ENCODE results near the gene STAC3.
"Not testable (repeated sequence)": the region's sequence is repeated elsewhere in the genome, so short reads cannot be mapped to it uniquely, and the experiment has no call there.

The STAC3 gene
- long read RNA-seq, donor 1: 0 reads
- long read RNA-seq, donor 2: 0 reads
- long read RNA-seq, donor 3, partial matches to known transcripts: 0 of 1 reads
- long read RNA-seq, donor 3, other reads (novel, unspliced or antisense): 0 of 1 reads
- long read RNA-seq, donor 4: 0 reads
- long read RNA-seq, donor 5: 0 reads
- long read RNA-seq, donor 6: 0 reads
- long read RNA-seq, donor 7: 0 reads
- long read RNA-seq, donor 8: 0 reads

- no peak for DNase-seq
These were observed at the start of gene STAC3 for GRCh38 chr12:57250956-57251355. Gene STAC3 (minus strand): TSS chr12:57251187. CDS start chr12:57249636, 1,551 bp downstream.

GRCh38 chr12:57299514-57300016 is 48.6 kb upstream of the STAC3 start:
- no peak for DNase-seq

DNA sequence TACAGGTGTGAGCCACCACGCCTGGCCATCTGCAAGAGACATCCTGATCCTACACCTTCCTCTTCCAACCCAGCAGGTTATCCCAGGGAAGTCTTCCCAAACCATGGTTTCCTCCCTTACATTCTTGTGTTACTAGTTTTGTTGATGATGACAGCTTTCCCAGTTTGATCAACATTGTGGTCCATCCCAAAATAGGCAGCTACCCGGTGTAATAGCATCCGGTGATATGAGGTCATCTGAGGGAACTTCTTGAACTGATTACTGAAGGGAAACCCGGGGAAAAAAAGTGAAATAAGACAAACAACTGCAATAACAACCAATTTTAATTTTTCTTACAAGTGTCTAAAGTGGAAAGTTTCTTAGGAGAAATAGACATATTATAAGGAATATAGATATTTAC is 45.3 kb upstream of the STAC3 start:
- no peak for DNase-seq

DNA sequence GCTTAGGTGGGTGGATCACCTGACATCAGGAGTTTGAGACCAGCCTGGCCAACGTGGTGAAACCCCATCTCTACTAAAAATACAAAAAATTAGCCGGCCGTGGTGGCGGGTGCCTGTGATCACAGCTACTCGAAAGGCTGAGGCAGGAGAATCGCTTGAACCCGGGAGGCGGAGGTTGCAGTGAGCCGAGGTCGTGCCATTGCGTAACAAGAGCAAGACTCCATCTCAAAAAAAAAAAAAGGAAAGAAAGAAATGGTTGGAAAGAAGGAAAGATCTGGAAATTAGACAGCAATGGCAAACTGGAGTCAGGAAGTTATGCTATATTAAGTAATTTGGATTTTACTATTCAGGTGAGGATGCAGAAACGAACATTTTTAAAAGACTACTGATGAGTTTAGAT is 31.1 kb upstream of the STAC3 start:
- not testable (repeated sequence) for DNase-seq

GRCh38 chr12:57280211-57281062 is 29.4 kb upstream of the STAC3 start:
- no peak for DNase-seq

DNA sequence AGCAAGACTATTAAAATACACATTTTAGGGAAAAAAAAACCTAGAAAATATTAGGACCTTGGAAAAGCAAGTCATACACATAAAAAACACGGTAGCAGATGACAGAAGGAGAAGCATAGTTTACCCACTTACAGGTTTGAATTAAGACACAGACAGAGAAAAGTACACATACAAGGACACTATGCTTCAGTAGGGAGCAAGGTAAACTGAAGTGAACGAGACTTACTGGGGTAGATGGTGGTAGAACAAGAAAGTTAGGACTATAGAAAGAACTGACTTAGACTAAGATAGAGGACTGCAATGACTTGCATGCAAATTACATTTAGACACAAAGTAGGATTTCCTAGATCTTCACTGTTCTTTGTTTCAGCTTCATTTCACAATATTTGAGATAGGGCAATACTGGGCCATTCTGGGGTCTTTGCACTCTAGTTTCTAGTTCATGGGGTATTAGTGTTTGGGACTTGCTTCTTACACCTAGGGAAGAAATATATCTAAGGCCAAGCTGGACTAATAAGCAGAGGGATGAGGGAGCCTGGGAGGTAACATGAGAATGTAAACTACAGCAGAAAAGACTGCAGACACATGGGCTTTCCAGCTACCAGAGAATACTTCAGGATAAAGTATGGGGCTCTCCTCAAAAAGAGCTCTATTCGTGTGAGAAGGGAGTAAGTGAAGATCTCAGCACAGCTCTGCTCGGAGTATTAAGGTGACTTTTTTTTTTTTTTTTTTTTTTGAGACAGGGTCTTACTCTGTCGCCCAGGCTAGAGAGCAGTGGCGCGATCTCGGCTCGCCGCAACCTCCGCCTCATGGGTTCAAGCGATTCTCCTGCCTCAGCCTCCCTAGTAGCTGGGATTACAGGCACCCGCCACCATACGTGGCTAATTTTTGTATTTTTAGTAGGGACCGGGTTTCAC is 27.7 kb upstream of the STAC3 start:
- DNase-seq: no peak

DNA sequence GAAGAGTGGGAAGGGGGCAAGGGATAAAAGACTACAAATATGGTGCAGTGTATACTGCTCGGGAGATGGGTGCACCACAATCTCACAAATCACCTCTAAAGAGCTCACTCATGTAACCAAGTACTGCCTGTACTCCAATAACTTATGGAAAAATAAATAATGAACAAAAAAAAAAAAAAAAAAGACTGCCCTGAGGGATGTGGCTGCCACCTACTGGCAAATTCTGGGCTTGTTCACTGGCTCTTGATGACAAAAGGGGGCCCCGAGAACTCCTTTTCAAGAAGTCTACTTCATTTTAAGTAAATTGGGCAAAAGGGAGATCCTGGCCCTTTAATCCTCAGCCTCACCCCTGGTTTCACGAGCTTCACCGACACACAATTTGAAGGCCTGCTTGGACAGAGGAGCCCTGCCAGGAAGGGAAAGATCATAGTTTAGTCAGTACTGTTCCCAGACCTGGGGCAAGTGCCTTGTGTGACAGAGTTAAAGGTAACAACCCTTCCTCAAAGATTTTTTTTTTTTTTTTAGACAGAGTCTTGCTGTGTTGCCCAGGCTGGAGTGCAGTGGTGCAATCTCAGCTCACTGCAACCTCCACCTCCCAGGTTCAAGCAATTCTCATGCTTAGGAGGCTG is 26.1 kb upstream of the STAC3 start:
- no peak for DNase-seq

- not testable (repeated sequence) for DNase-seq
These were observed 25.2 kb upstream of the STAC3 start for GRCh38 chr12:57276233-57276632.

- no peak for DNase-seq
These were observed 22.5 kb upstream of the STAC3 start for GRCh38 chr12:57273516-57273915.

GRCh38 chr12:57272337-57273151 is 21.6 kb upstream of the STAC3 start:
- no peak for DNase-seq

DNA sequence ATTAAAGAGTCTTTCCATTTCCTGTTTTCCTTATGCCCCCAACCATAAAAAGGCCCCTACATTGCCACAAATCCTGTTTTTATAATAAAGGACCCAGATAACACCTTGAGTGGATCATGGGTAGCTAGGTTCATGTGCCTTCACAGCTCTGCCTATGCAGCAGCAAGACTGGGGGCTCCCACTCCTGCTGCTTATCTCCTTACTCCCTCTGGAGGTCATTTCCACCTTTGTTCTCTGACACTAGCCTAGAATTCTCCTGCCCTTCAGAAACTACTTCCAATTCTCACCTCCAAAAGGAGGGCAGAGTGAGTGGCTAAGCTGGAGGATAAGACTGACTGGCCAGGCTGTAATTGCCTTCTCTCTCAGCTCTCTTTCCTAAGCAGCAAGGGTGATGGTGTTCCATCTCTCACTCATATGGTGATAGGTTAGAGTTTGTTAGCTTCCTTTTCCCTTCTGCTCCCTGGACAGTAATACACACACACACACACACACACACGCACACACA is 20.0 kb upstream of the STAC3 start:
- no peak for DNase-seq

- DNase-seq: no peak
These were observed 17.3 kb upstream of the STAC3 start for GRCh38 chr12:57268264-57268663.

DNA sequence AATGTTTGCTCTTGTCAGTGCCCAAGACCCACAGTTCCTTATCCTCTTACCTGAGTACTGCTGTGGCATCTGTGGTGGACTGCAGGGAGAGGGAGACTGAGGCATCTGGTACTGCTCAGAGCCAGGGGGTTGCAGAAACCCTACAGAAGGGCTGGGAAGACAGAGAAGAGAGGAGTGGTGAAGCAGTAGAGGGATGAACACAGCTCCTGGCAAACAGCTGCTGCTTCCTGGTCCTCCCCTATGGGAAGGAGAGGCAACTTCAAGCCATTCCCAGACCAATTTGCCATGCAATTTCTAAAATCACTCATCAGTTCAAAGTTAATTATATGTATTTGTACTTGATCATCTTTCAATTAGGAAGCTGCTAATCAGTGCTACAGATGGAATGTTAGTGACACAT is 15.7 kb upstream of the STAC3 start:
- no peak for DNase-seq

DNA sequence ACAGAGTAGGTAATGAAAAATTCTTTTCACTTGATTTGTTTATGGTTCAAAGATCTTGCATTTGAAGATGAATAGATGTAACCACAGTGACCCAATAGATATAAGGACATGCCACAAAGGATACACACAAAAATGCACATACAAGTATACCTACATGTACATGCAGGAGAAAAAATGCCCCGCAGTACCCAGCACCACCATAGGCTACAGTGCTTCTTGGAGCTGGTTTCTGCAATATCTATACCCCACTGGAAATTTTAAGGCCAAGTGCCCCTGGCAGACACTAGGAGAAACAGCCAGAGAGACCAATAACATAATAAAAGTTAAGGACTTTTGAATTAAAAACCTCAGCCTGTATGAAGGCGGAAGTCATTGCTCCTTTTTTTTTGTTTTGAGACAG is 12.1 kb upstream of the STAC3 start:
- no peak for DNase-seq

DNA sequence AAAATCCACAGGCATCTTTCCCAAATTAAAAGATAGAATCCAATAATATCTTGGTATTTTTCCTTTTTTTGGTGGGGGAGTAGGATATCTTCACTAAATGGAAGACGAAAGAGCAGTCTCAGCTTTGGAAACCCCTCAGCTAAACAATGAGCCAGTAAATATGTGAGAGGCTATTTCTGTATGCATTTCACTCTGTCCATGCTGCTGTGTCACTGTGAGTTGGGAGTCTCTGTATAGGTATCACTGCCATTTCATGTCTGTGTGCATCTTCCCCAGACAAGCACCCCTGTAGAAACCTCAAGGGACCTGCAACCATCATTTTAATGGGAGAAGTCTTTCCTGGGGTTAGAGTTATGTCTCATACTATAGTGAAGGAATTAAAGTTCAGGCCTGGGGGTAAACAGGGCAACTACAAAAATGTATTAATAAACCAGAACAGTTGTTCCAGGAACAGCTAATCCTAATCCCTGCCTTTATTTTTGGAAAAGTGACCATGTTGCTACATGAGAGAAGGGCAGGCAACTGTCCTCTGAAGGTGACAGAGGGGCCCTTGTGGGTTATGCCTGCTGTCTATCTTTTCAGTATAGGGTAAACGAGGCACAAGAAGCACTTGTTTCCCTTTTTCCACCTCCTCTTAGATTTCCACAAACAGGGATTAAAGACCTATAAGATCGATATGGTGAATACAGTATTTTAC is 11.3 kb upstream of the STAC3 start:
- no peak for DNase-seq

GRCh38 chr12:57261428-57261865 is 10.5 kb upstream of the STAC3 start:
- no peak for DNase-seq

DNA sequence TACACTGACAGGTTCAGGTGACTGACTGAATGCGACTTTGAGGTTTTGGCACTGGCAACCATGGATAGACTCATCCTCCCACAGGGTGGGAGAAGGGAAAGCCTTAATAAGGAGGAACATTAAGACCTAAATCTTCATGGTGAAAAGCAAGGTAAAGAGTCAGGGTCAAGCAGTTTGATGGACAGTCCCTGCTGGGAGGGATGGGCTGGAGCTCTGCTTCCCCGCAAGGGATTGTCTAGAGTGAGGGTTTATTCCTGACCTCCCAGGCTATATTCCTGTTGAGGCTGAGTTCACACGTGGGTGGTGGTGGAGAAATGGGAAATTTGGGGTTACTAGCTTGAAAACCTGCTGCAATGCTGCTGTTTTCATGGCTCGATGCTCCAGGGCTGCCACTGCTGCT is 9.4 kb upstream of the STAC3 start:
- no peak for DNase-seq

DNA sequence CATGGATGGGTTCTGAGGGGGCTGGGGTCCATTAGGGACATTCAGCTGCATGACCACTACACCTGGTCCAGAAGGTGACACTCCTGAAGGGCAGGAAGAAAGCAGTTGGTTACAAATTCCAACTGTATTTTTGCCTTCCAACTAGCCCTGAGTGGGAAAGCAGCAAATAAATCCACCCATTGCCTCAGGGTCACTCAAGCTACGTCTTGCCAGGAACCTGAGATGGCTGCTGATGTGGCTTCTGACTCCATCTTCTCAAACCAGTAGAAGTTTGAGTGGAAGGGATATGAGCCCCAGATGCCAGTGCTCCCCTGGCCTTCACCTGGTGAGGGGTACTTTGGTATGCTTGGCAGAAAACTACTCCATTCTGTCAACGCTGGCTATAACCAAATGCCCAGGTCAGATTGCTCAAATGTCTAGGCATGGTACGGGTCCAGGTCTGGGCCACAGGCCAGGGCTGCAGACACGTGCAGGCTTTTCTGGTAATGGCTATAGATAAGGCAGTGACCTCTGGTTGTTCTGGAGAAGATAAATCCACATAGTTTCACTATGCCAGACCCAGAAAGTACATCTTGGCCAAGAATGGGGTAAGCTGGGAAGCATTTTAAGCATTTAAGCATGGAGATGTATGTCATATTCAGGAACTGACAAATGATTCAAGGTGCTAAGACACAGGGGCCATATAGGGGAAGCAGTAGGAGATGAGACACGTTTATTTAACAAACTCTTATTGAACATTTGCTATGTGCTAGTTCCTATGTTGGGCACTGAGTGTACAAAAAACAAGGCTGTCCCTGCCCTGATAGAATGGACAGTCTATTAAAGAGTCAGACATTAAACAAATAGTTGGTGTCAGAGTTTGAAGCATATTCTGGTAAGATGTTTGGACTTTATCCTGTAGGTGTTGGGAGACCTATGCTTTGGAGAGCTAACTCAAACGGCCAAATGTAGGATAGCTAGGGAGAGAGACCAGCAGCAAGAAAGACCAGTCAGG is 8.3 kb upstream of the STAC3 start:
- DNase-seq: no peak

GRCh38 chr12:57255916-57256315 is 4.9 kb upstream of the STAC3 start:
- DNase-seq: no peak

All from right kidney (tissue), 9 donors.